Neural cell (in vitro differentiated cells): ENCODE results near the gene NECTIN2. TPM values are rescaled to one million over a fixed set of nuclear protein-coding genes. Genes with fewer than 3 reads are reported as not detected.

Experiments used
- H2AFZ ChIP-seq: fragments of 200-600, 300-800 bp; sonication (generic), shearing (Covaris generic); 2 replicates; pipeline ENCODE4 v1.6.0; 2014; ENCODE audit warnings: low read depth, mild to moderate bottlenecking, antibody characterized with exemption, low read length, moderate library complexity
- H3F3A ChIP-seq: fragments of 200-600 bp; shearing (Covaris generic); 2 replicates; pipeline ENCODE4 v1.6.1; 2016; ENCODE audit warnings: mild to moderate bottlenecking, moderate library complexity, mixed read lengths, antibody characterized with exemption, low read length; ENCODE audit not compliant: insufficient read depth, poor library complexity, severe bottlenecking
- H3K27ac ChIP-seq: fragments of 200-600, 300-800 bp; sonication (generic), shearing (Covaris generic); 2 replicates; pipeline ENCODE4 v1.5.1; 2014; ENCODE audit warnings: mild to moderate bottlenecking, low read length, moderate library complexity
- H3K27me3 ChIP-seq: fragments of 300-800, 200-600 bp; sonication (generic), shearing (Covaris generic); 2 replicates; pipeline ENCODE4 v1.6.0; 2014; ENCODE audit warnings: mild to moderate bottlenecking, low read depth, low read length, moderate library complexity; ENCODE audit not compliant: insufficient read depth
- H3K36me3 ChIP-seq: fragments of 300-800, 200-600 bp; sonication (generic), shearing (Covaris generic); 2 replicates; pipeline ENCODE4 v1.5.1; 2014; ENCODE audit warnings: mild to moderate bottlenecking, antibody characterized with exemption, low read length, moderate library complexity; ENCODE audit not compliant: insufficient read depth
- H3K4me2 ChIP-seq: fragments of 300-800, 200-600 bp; sonication (generic), shearing (Covaris generic); 2 replicates; pipeline ENCODE4 v1.6.0; 2014; ENCODE audit warnings: mild to moderate bottlenecking, low read length
- H3K4me3 ChIP-seq: fragments of 300-800, 200-600 bp; sonication (generic), shearing (Covaris generic); 2 replicates; pipeline ENCODE4 v1.5.1; 2014; ENCODE audit warnings: mild to moderate bottlenecking, low read length, moderate library complexity
- H3K79me2 ChIP-seq: fragments of 200-600 bp; shearing (Covaris generic); replicated peaks from 2 replicates; pipeline ENCODE4 v1.6.0; 2014; ENCODE audit warnings: mild to moderate bottlenecking, low read length, moderate library complexity; ENCODE audit not compliant: insufficient read depth
- H3K9ac ChIP-seq: fragments of 300-800, 200-600 bp; sonication (generic), shearing (Covaris generic); 2 replicates; pipeline ENCODE4 v1.6.1; 2016; ENCODE audit warnings: mild to moderate bottlenecking, low read length, mixed read lengths
- H3K9me2 ChIP-seq: fragments of 200-600 bp; shearing (Covaris generic); 2 replicates; pipeline ENCODE4 v1.6.1; 2016; ENCODE audit warnings: mild to moderate bottlenecking, low read length, mixed read lengths; ENCODE audit not compliant: insufficient read depth
- H3K9me3 ChIP-seq: fragments of 200-600, 300-800 bp; sonication (generic), shearing (Covaris generic); 2 replicates; pipeline ENCODE4 v1.6.1; 2016; ENCODE audit warnings: mild to moderate bottlenecking, mixed run types, low read length, moderate library complexity, mixed read lengths
- H4K20me1 ChIP-seq: fragments of 200-600 bp; shearing (Covaris generic); 2 replicates; pipeline ENCODE4 v1.6.1; 2016; ENCODE audit warnings: mild to moderate bottlenecking, mixed run types; ENCODE audit not compliant: insufficient read depth
- CTCF ChIP-seq: fragments of 450-650 bp; IDR thresholded peaks from 2 replicates; pipeline ENCODE4 v1.5.1; 2014; ENCODE audit warnings: antibody characterized with exemption, mild to moderate bottlenecking, moderate library complexity; ENCODE audit not compliant: poor library complexity, severe bottlenecking
- EP300 ChIP-seq: fragments of 450-650 bp; conservative IDR thresholded peaks from 2 replicates; pipeline ENCODE4 v1.6.1; 2014; ENCODE audit warnings: antibody characterized with exemption, mild to moderate bottlenecking, moderate library complexity; ENCODE audit not compliant: poor library complexity, severe bottlenecking
- EZH2 ChIP-seq: fragments of 200-600, 300-800 bp; shearing (Covaris generic), sonication (generic); IDR thresholded peaks from 2 replicates; pipeline ENCODE4 v1.6.1; 2014; ENCODE audit warnings: antibody characterized with exemption, low read length, borderline replicate concordance, mild to moderate bottlenecking; ENCODE audit not compliant: insufficient read depth, poor library complexity, severe bottlenecking
- MXI1 ChIP-seq: fragments of 450-650 bp; conservative IDR thresholded peaks from 2 replicates; pipeline ENCODE4 v1.6.1; 2014; ENCODE audit warnings: antibody characterized with exemption, mild to moderate bottlenecking; ENCODE audit not compliant: poor library complexity, severe bottlenecking
- POLR2AphosphoS5 ChIP-seq: IDR thresholded peaks from 2 replicates; pipeline ENCODE4 v1.6.1; 2012
- RAD21 ChIP-seq: fragments of 450-650 bp; conservative IDR thresholded peaks from 2 replicates; pipeline ENCODE4 v1.6.1; 2014; ENCODE audit warnings: antibody characterized with exemption, mild to moderate bottlenecking, moderate library complexity
- REST ChIP-seq: IDR thresholded peaks from 2 replicates; pipeline ENCODE4 v1.6.1; 2012; ENCODE audit warnings: borderline replicate concordance
- SMC3 ChIP-seq: fragments of 450-650 bp; conservative IDR thresholded peaks from 2 replicates; pipeline ENCODE4 v1.6.1; 2014; ENCODE audit warnings: antibody characterized with exemption, mild to moderate bottlenecking, moderate library complexity; ENCODE audit not compliant: poor library complexity
- TAF1 ChIP-seq: IDR thresholded peaks from 2 replicates; pipeline ENCODE4 v1.6.1; 2012; ENCODE audit warnings: low read depth
- polyA plus RNA-seq: library from polyadenylated mRNA; depleted of rRNA; stranded (reverse); fragments of >200 nt; gene quantifications from 2 replicates; pipeline ENCODE4 v1.2.3, GENCODE V29; 2014

NECTIN2 gene
- polyA plus RNA-seq, 1 donor from 2014 or later, result 33.2 TPM

DNA sequence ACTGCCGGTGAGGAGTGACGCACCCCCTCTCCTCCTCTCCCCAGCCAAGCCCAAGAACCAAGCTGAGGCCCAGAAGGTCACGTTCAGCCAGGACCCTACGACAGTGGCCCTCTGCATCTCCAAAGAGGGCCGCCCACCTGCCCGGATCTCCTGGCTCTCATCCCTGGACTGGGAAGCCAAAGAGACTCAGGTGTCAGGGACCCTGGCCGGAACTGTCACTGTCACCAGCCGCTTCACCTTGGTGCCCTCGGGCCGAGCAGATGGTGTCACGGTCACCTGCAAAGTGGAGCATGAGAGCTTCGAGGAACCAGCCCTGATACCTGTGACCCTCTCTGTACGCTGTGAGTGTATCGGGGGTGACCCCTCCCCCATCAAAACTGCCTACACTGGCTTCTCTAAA lies 25.7 kb downstream of the NECTIN2 start:
- no peaks in the 10 kb centered on the region for H3K9me3 ChIP-seq
- no peak overlapping the region for H3K27ac ChIP-seq
- no peak overlapping the region for H3K4me2 ChIP-seq
- H4K20me1 ChIP-seq, result no peaks in the 10 kb centered on the region
- TF ChIP-seq SMC3 (no peak), CTCF (no peak), REST (no peak), POLR2AphosphoS5 (no peak), MXI1 (no peak), EP300 (no peak)
- H3K4me3 ChIP-seq, result no peak overlapping the region
- H3K9ac ChIP-seq, result no peak overlapping the region
- H3K9me2 ChIP-seq, result no peaks in the 10 kb centered on the region
- H3F3A ChIP-seq, result no peaks in the 10 kb centered on the region
- no peaks in the 10 kb centered on the region for H3K27me3 ChIP-seq
- no peak overlapping the region for H2AFZ ChIP-seq
- no peaks in the 10 kb centered on the region for H3K79me2 ChIP-seq
- H3K36me3 ChIP-seq, result no peaks in the 10 kb centered on the region

DNA sequence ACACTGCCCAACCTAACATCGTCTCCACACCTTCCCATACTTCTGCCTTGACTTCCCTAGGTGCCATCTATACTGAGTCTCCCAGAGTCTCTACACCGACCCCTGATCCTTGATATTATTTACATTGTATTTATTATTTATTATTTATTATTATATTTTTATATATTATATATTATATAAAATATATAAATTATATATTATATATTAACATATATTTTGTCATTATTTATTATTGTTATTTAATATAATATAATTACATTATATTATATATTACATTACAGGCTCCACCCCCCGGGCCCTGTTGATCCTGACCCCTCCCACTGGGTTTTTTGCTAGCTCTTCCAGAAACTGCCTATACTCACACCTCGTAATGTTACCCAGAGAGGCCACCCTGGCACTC lies 26.6 kb downstream of the NECTIN2 start:
- no peak for TF ChIP-seq CTCF
- no peak for TF ChIP-seq SMC3
- TF ChIP-seq REST, result no peak
- TF ChIP-seq EP300, result no peak
- no peak for TF ChIP-seq TAF1
- no peak for TF ChIP-seq EZH2
- TF ChIP-seq MXI1, result no peak
- no peak for TF ChIP-seq POLR2AphosphoS5
- no peak for TF ChIP-seq RAD21
- Histone ChIP-seq H4K20me1 (no peaks in the 10 kb centered on the region), H3K27me3 (no peaks in the 10 kb centered on the region), H3K9ac (no peak overlapping the region), H3K36me3 (no peaks in the 10 kb centered on the region), H3K79me2 (no peaks in the 10 kb centered on the region), H3K4me3 (no peak overlapping the region), H3K27ac (no peak overlapping the region), H3K4me2 (no peak overlapping the region), H3F3A (no peaks in the 10 kb centered on the region), H2AFZ (no peak overlapping the region), H3K9me2 (no peaks in the 10 kb centered on the region), H3K9me3 (no peaks in the 10 kb centered on the region)
